HEK293T (cell line): ENCODE measurements around the gene ALLC.

Experiments used
- CTCF ChIA-PET: fragments of 350-600 bp; formaldehyde crosslinking; extraction: SDS; loops from one replicate; lab custom pipeline; 2021; ENCODE audit warnings: antibody characterized with exemption, inconsistent platforms; lab: Yijun Ruan, JAX
- POLR2A ChIA-PET: fragments of 350-600 bp; formaldehyde crosslinking; extraction: SDS; loops from one replicate; lab custom pipeline; 2020; ENCODE audit warnings: antibody characterized with exemption, inconsistent platforms; lab: Yijun Ruan, JAX
- DNase-seq: peaks from one replicate; pipeline ENCODE4 v3.0.0; 2012; ENCODE audit warnings: mixed read lengths; ENCODE audit errors: extremely low spot score
- ARNT ChIP-seq: fragments of 450-650 bp; IDR thresholded peaks from 2 replicates; pipeline ENCODE4 v1.6.1; 2017; ENCODE audit warnings: mild to moderate bottlenecking
- BHLHE40 ChIP-seq: fragments of 450-650 bp; IDR thresholded peaks from 2 replicates; pipeline ENCODE4 v1.6.1; 2016; ENCODE audit warnings: mild to moderate bottlenecking, moderate library complexity, borderline replicate concordance
- CTBP1 ChIP-seq: fragments of 450-650 bp; IDR thresholded peaks from 2 replicates; pipeline ENCODE4 v1.6.1; 2016; ENCODE audit warnings: borderline replicate concordance
- ELF4 ChIP-seq: fragments of 450-650 bp; IDR thresholded peaks from 2 replicates; pipeline ENCODE4 v1.6.1; 2017; ENCODE audit warnings: antibody characterized with exemption
- FOXA1 ChIP-seq: fragments of 450-650 bp; IDR thresholded peaks from 2 replicates; pipeline ENCODE4 v1.6.1; 2016; ENCODE audit warnings: mild to moderate bottlenecking
- FOXK2 ChIP-seq: fragments of 450-650 bp; IDR thresholded peaks from 2 replicates; pipeline ENCODE4 v1.6.1; 2016; ENCODE audit warnings: mild to moderate bottlenecking
- FOXM1 ChIP-seq: fragments of 450-650 bp; IDR thresholded peaks from 2 replicates; pipeline ENCODE4 v1.6.1; 2017; ENCODE audit warnings: mild to moderate bottlenecking, borderline replicate concordance
- HDGF ChIP-seq: fragments of 450-650 bp; IDR thresholded peaks from 2 replicates; pipeline ENCODE4 v1.6.1; 2017; ENCODE audit warnings: antibody characterized with exemption, borderline replicate concordance
- L3MBTL2 ChIP-seq: fragments of 450-650 bp; conservative IDR thresholded peaks from 2 replicates; pipeline ENCODE4 v1.6.1; 2016; ENCODE audit warnings: mild to moderate bottlenecking
- LEF1 ChIP-seq: fragments of 450-650 bp; IDR thresholded peaks from 2 replicates; pipeline ENCODE4 v1.6.1; 2017; ENCODE audit warnings: mild to moderate bottlenecking, borderline replicate concordance
- NFRKB ChIP-seq: fragments of 450-650 bp; IDR thresholded peaks from 2 replicates; pipeline ENCODE4 v1.6.1; 2016; ENCODE audit warnings: mild to moderate bottlenecking, moderate library complexity
- PKNOX1 ChIP-seq: fragments of 450-650 bp; IDR thresholded peaks from 2 replicates; pipeline ENCODE4 v1.6.1; 2016
- SP1 ChIP-seq: fragments of 450-650 bp; IDR thresholded peaks from 2 replicates; pipeline ENCODE4 v1.6.1; 2017
- SUZ12 ChIP-seq: fragments of 450-650 bp; IDR thresholded peaks from 2 replicates; pipeline ENCODE4 v1.6.1; 2016; ENCODE audit warnings: mild to moderate bottlenecking
- TARDBP ChIP-seq: fragments of 450-650 bp; IDR thresholded peaks from 2 replicates; pipeline ENCODE4 v1.6.1; 2016
- ZNF384 ChIP-seq: fragments of 450-650 bp; IDR thresholded peaks from 2 replicates; pipeline ENCODE4 v1.6.1; 2016

The ALLC gene

GRCh38 chr2:3630631-3631030 lies 27.4 kb upstream of the ALLC start:
- ChIA-PET POLR2A (no interaction called here), CTCF (no interaction called here)
- no peak for DNase-seq
- TF ChIP-seq L3MBTL2, result no peak
- TF ChIP-seq BHLHE40, result no peak
- TF ChIP-seq NFRKB, result no peak
- no peak for TF ChIP-seq FOXM1
- no peak for TF ChIP-seq ELF4
- no peak for TF ChIP-seq SUZ12
- no peak for TF ChIP-seq TARDBP
- TF ChIP-seq SP1, result no peak
- TF ChIP-seq HDGF, result no peak

GRCh38 chr2:3631161-3631850 lies 26.7 kb upstream of the ALLC start:
- CTCF ChIA-PET, result no interaction called here
- DNase-seq, result no peak
- TF ChIP-seq FOXK2 (no peak), ARNT (no peak), LEF1 (no peak), CTBP1 (no peak), ELF4 (no peak), HDGF (no peak), NFRKB (no peak)
- POLR2A ChIA-PET, result no interaction called here

GRCh38 chr2:3631851-3632659 lies 25.9 kb upstream of the ALLC start:
- POLR2A ChIA-PET, result no interaction called here
- TF ChIP-seq ZNF384 (no peak), SP1 (no peak), L3MBTL2 (no peak), ELF4 (no peak), HDGF (no peak), SUZ12 (no peak), PKNOX1 (no peak), FOXA1 (no peak), CTBP1 (no peak), TARDBP (no peak), FOXK2 (no peak), ARNT (no peak), FOXM1 (no peak), LEF1 (no peak)
- CTCF ChIA-PET, result no interaction called here
- no peak for DNase-seq

- no peak for TF ChIP-seq FOXM1
- TF ChIP-seq PKNOX1, result no peak
- TF ChIP-seq CTBP1, result no peak
- no peak for TF ChIP-seq ARNT
- no peak for TF ChIP-seq FOXK2
- no peak for TF ChIP-seq SP1
- TF ChIP-seq SUZ12, result no peak
- no peak for TF ChIP-seq FOXA1
- no peak for TF ChIP-seq L3MBTL2
- TF ChIP-seq BHLHE40, result no peak
- TF ChIP-seq NFRKB, result no peak
- TF ChIP-seq TARDBP, result no peak
- no peak for TF ChIP-seq ELF4
- TF ChIP-seq HDGF, result no peak
- no peak for TF ChIP-seq LEF1
- POLR2A ChIA-PET, result interaction anchor here (0.8 kb wide), 1 partner anchor 57 kb away, joined by 3 read pairs; no protein-coding TSS in a partner anchor
- no peak for DNase-seq
- CTCF ChIA-PET, result interaction anchor here (0.7 kb wide), 1 partner anchor 10 kb away, joined by 3 read pairs; no protein-coding TSS in a partner anchor
Measured at GRCh38 chr2:3633089-3633981, 24.7 kb upstream of the ALLC start.

GRCh38 chr2:3633982-3634595 lies 23.9 kb upstream of the ALLC start:
- ChIA-PET POLR2A (interaction anchor here (0.8 kb wide), 1 partner anchor 58 kb away, joined by 3 read pairs; no protein-coding TSS in a partner anchor), CTCF (no interaction called here)
- no peak for DNase-seq
- TF ChIP-seq FOXM1, result no peak
- no peak for TF ChIP-seq FOXA1
- TF ChIP-seq SUZ12, result no peak

- ChIA-PET CTCF (no interaction called here), POLR2A (no interaction called here)
- TF ChIP-seq HDGF, result no peak
- TF ChIP-seq FOXA1, result no peak
- no peak for TF ChIP-seq PKNOX1
- no peak for TF ChIP-seq ARNT
- no peak for TF ChIP-seq FOXK2
- no peak for TF ChIP-seq ELF4
- TF ChIP-seq BHLHE40, result no peak
- no peak for TF ChIP-seq SUZ12
- TF ChIP-seq NFRKB, result no peak
- TF ChIP-seq CTBP1, result no peak
- no peak for TF ChIP-seq LEF1
- TF ChIP-seq L3MBTL2, result no peak
- TF ChIP-seq SP1, result no peak
- no peak for DNase-seq
Measured at GRCh38 chr2:3634596-3635121, 23.3 kb upstream of the ALLC start.
